ENCODE data around the gene OSBPL10. TPM values are rescaled to one million over a fixed set of nuclear protein-coding genes. Genes with fewer than 3 reads are reported as not detected.

The OSBPL10 gene
- total RNA-seq, 1 donor from 2014 or later, result 8.4 TPM

- TF ChIP-seq EZH2 (IDR thresholded peaks at IDR 0.05) (no peak), CTCF (IDR thresholded peaks at IDR 0.05) (no peak), EZH2phosphoT487 (IDR thresholded peaks at IDR 0.05) (no peak)
- Histone ChIP-seq H4K20me1 (ENCODE audit: low read depth) (no peaks in the 10 kb centered on the region), H3K9ac (no peak overlapping the region), H3K9me3 (ENCODE audit: low read depth) (peaks cover 6% of the 10 kb centered on the region), H3K27me3 (no peaks in the 10 kb centered on the region), H3K4me2 (no peak overlapping the region), H3F3A (ENCODE audit: low read depth) (no peaks in the 10 kb centered on the region), H2AFZ (replicated peaks) (no peak overlapping the region), H3K36me3 (no peaks in the 10 kb centered on the region), H3K79me2 (ENCODE audit: low read depth) (no peaks in the 10 kb centered on the region), H3K4me3 (no peak overlapping the region), H3K27ac (no peak overlapping the region), H3K4me1 (no peaks in the 10 kb centered on the region)
- Mint-ChIP-seq H3K4me1 (peaks cover 3% of the 10 kb centered on the region), H3K36me3 (no peaks in the 10 kb centered on the region), H3K27me3 (ENCODE audit: insufficient read depth, low read depth) (no peaks in the 10 kb centered on the region), H3K4me3 (no peak overlapping the region), H3K27ac (no peak overlapping the region), H3K9me3 (peaks cover 14% of the 10 kb centered on the region)
- DNase-seq (ENCODE audit: low spot score), result no peak
Measured at GRCh38 chr3:31777887-31778286, 203.2 kb downstream of the OSBPL10 start.

GRCh38 chr3:31777092-31777491 lies 204.0 kb downstream of the OSBPL10 start:
- no peak for TF ChIP-seq EZH2 (IDR thresholded peaks at IDR 0.05)
- no peak for TF ChIP-seq CTCF (IDR thresholded peaks at IDR 0.05)
- no peak for TF ChIP-seq EZH2phosphoT487 (IDR thresholded peaks at IDR 0.05)
- no peaks in the 10 kb centered on the region for H3K4me1 ChIP-seq
- no peak for DNase-seq (ENCODE audit: low spot score)
- no peaks in the 10 kb centered on the region for H3K36me3 Mint-ChIP-seq
- no peak overlapping the region for H3K9ac ChIP-seq
- no peaks in the 10 kb centered on the region for H3K79me2 ChIP-seq (ENCODE audit: low read depth)
- no peak overlapping the region for H3K27ac Mint-ChIP-seq
- no peaks in the 10 kb centered on the region for H4K20me1 ChIP-seq (ENCODE audit: low read depth)
- H3F3A ChIP-seq (ENCODE audit: low read depth), result no peaks in the 10 kb centered on the region
- H3K36me3 ChIP-seq, result no peaks in the 10 kb centered on the region
- H3K27me3 Mint-ChIP-seq (ENCODE audit: insufficient read depth, low read depth), result no peaks in the 10 kb centered on the region
- peaks cover 12% of the 10 kb centered on the region for H3K9me3 Mint-ChIP-seq
- H2AFZ ChIP-seq (replicated peaks), result peak overlapping the region; percentile 23
- H3K4me1 Mint-ChIP-seq, result peaks cover 3% of the 10 kb centered on the region
- H3K9me3 ChIP-seq (ENCODE audit: low read depth), result peaks cover 6% of the 10 kb centered on the region
- H3K4me3 Mint-ChIP-seq, result no peak overlapping the region
- H3K27me3 ChIP-seq, result no peaks in the 10 kb centered on the region
- no peak overlapping the region for H3K27ac ChIP-seq
- no peak overlapping the region for H3K4me2 ChIP-seq
- H3K4me3 ChIP-seq, result no peak overlapping the region

- Histone ChIP-seq H3K27ac (no peak overlapping the region), H3K9ac (no peak overlapping the region), H3K27me3 (no peaks in the 10 kb centered on the region), H3K9me3 (ENCODE audit: low read depth) (peaks cover 6% of the 10 kb centered on the region), H3K4me1 (no peaks in the 10 kb centered on the region), H3K79me2 (ENCODE audit: low read depth) (no peaks in the 10 kb centered on the region), H2AFZ (replicated peaks) (no peak overlapping the region), H3F3A (ENCODE audit: low read depth) (no peaks in the 10 kb centered on the region), H3K4me2 (no peak overlapping the region), H3K36me3 (no peaks in the 10 kb centered on the region), H4K20me1 (ENCODE audit: low read depth) (no peaks in the 10 kb centered on the region), H3K4me3 (no peak overlapping the region)
- no peak for TF ChIP-seq EZH2 (IDR thresholded peaks at IDR 0.05)
- TF ChIP-seq CTCF (IDR thresholded peaks at IDR 0.05), result no peak
- no peak for TF ChIP-seq EZH2phosphoT487 (IDR thresholded peaks at IDR 0.05)
- no peaks in the 10 kb centered on the region for H3K27me3 Mint-ChIP-seq (ENCODE audit: insufficient read depth, low read depth)
- no peaks in the 10 kb centered on the region for H3K36me3 Mint-ChIP-seq
- H3K9me3 Mint-ChIP-seq, result peaks cover 12% of the 10 kb centered on the region
- H3K4me3 Mint-ChIP-seq, result no peak overlapping the region
- DNase-seq (ENCODE audit: low spot score), result no peak
- no peak overlapping the region for H3K27ac Mint-ChIP-seq
- H3K4me1 Mint-ChIP-seq, result peaks cover 3% of the 10 kb centered on the region
Measured at GRCh38 chr3:31776016-31776415, 205.0 kb downstream of the OSBPL10 start.

Measured in neural progenitor cell (in vitro differentiated cells).